OCI-LY7 (cell line): ENCODE results near the gene RUNX1. TPM values are rescaled to one million over a fixed set of nuclear protein-coding genes. Genes with fewer than 3 reads are reported as not detected.
A peak's percentile ranks its signal among the peaks of the same experiment; 100 is the strongest.

Experiments used
- BruUV-seq: library from RNA; stranded (reverse); fragments of 400-500 nt; replicated peaks from 2 replicates; lab custom pipeline; 2021; lab: Mats Ljungman, UMichigan
- CTCF ChIA-PET: fragments of 300-600 bp; sonication (Branson Sonifier 250); formaldehyde crosslinking; loops from one replicate; lab custom pipeline; 2022; ENCODE audit warnings: antibody characterized with exemption; ENCODE audit not compliant: unreplicated experiment; lab: Charles Lee
- POLR2A ChIA-PET: fragments of 300-600 bp; sonication (Branson Sonifier 250); formaldehyde crosslinking; loops from one replicate; lab custom pipeline; 2022; ENCODE audit warnings: antibody characterized with exemption; lab: Charles Lee
- DNase-seq: peaks from one replicate; pipeline ENCODE4 v3.0.0-alpha.2; 2015; ENCODE audit warnings: low spot score
- H2AFZ ChIP-seq: fragments of 200-600 bp; sonication (generic), shearing (Covaris generic); 2 replicates; pipeline ENCODE4 v1.6.1; 2014; ENCODE audit warnings: mild to moderate bottlenecking, antibody characterized with exemption, low read length, moderate library complexity
- H3K27ac ChIP-seq: fragments of 200-600 bp; sonication (generic); 2 replicates; pipeline ENCODE4 v1.5.1; 2014; ENCODE audit warnings: mixed run types, low read depth, mild to moderate bottlenecking, moderate library complexity, low read length, inconsistent platforms; ENCODE audit not compliant: poor library complexity, severe bottlenecking
- H3K36me3 ChIP-seq: fragments of 200-600 bp; sonication (generic); 2 replicates; pipeline ENCODE4 v1.6.1; 2014; ENCODE audit warnings: mild to moderate bottlenecking, antibody characterized with exemption, low read length, moderate library complexity, mixed read lengths; ENCODE audit not compliant: insufficient read depth
- H3K4me1 ChIP-seq: fragments of 200-600 bp; sonication (generic); 2 replicates; pipeline ENCODE4 v1.5.1; 2014; ENCODE audit warnings: mild to moderate bottlenecking, low read length; ENCODE audit not compliant: insufficient read depth, poor library complexity, severe bottlenecking
- H3K4me2 ChIP-seq: fragments of 200-600 bp; sonication (generic); 2 replicates; pipeline ENCODE4 v1.6.1; 2014; ENCODE audit warnings: mild to moderate bottlenecking, low read length
- H3K4me3 ChIP-seq: fragments of 200-600 bp; sonication (generic); 2 replicates; pipeline ENCODE4 v1.5.1; 2014; ENCODE audit warnings: mild to moderate bottlenecking, low read depth, low read length; ENCODE audit not compliant: poor library complexity, severe bottlenecking
- H3K79me2 ChIP-seq: fragments of 200-600 bp; sonication (generic); 2 replicates; pipeline ENCODE4 v1.6.1; 2016; ENCODE audit warnings: low read depth, mild to moderate bottlenecking, low read length, moderate library complexity, mixed read lengths; ENCODE audit not compliant: insufficient read depth
- H3K9me2 ChIP-seq: fragments of 200-600 bp; sonication (generic); 2 replicates; pipeline ENCODE4 v1.6.1; 2016; ENCODE audit warnings: mild to moderate bottlenecking, low read length, mixed read lengths; ENCODE audit not compliant: insufficient read depth
- H3K9me3 ChIP-seq: fragments of 200-600 bp; sonication (generic); 2 replicates; pipeline ENCODE4 v1.6.1; 2014; ENCODE audit warnings: mild to moderate bottlenecking, mixed run types, low read length, mixed read lengths
- H4K20me1 ChIP-seq: fragments of 200-600 bp; sonication (generic); 2 replicates; pipeline ENCODE4 v1.6.1; 2014; ENCODE audit warnings: mild to moderate bottlenecking, antibody characterized with exemption, low read length, moderate library complexity, mixed read lengths; ENCODE audit not compliant: insufficient read depth
- EZH2phosphoT487 ChIP-seq: fragments of 200-600 bp; sonication (generic); IDR thresholded peaks from 2 replicates; pipeline ENCODE4 v1.6.1; 2018; ENCODE audit warnings: low read depth, borderline replicate concordance, mild to moderate bottlenecking, mixed run types, antibody characterized with exemption, low read length, moderate library complexity, mixed read lengths
- intact Hi-C: fragments of 100-400 bp; cut with micrococcal nuclease; formaldehyde crosslinking; loops from one replicate; pipeline ENCODE4 v1.10.0; 2022; ENCODE audit not compliant: unreplicated experiment
- total RNA-seq, 2 experiments: library from RNA; depleted of rRNA in 1 of 2; stranded (reverse); fragments of >200 nt in 1 of 2; shearing (Covaris generic) in 1 of 2; gene quantifications; 2 replicates each; pipeline ENCODE4 v1.2.3, GENCODE V29; 2014 to 2022
- TF ChIP-seq, protein P1 (sequence below): fragments of 200-600 bp; sonication (generic); conservative IDR thresholded peaks from 2 replicates; pipeline ENCODE4 v1.5.1; 2014; ENCODE audit warnings: mild to moderate bottlenecking, antibody characterized with exemption, low read length, moderate library complexity, mixed read lengths

The RUNX1 gene
- total RNA-seq, 2 experiments from 2014 or later = 30.5 to 40.8 TPM

DNA sequence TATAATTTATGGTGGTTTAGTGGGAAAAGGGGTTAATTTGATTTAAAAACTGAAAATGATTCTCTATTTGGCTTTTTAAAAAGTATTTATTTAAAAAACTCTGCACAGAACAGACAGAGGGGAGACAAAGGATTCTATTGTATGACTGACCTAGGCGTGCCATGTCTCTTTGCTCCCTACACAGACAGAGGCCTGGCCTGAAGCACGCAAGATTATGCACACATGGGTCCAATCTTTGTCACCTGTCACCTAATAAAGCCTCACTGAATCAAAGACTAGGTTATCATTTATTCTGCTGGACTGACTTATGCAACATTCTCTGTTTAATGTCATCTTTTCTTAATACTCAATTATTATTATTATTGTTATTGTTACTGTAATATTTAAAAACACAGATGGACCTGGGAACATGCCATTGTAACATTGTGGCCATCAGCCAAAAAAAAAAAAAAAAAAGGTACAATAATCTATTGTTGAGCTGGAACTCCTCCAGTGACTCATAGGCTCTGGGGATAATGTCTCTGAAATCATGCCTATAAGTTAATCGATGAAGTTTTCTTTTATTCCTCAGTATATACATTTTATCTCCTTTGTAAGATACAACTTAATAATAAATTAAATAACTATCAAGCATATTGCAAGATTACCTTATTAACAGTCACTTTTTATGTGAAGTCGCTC, 112.1 kb downstream of the RUNX1 start:
- Histone ChIP-seq H3K27ac (no peak overlapping the region), H3K9me2 (no peaks in the 10 kb centered on the region), H3K4me2 (no peak overlapping the region), H3K36me3 (no peaks in the 10 kb centered on the region), H3K4me3 (no peak overlapping the region), H2AFZ (no peak overlapping the region), H3K79me2 (no peaks in the 10 kb centered on the region), H3K4me1 (peaks cover 4% of the 10 kb centered on the region), H3K9me3 (no peaks in the 10 kb centered on the region), H4K20me1 (no peaks in the 10 kb centered on the region; the same call in 1 of the 2 replicates)
- TF ChIP-seq, protein P1, sequence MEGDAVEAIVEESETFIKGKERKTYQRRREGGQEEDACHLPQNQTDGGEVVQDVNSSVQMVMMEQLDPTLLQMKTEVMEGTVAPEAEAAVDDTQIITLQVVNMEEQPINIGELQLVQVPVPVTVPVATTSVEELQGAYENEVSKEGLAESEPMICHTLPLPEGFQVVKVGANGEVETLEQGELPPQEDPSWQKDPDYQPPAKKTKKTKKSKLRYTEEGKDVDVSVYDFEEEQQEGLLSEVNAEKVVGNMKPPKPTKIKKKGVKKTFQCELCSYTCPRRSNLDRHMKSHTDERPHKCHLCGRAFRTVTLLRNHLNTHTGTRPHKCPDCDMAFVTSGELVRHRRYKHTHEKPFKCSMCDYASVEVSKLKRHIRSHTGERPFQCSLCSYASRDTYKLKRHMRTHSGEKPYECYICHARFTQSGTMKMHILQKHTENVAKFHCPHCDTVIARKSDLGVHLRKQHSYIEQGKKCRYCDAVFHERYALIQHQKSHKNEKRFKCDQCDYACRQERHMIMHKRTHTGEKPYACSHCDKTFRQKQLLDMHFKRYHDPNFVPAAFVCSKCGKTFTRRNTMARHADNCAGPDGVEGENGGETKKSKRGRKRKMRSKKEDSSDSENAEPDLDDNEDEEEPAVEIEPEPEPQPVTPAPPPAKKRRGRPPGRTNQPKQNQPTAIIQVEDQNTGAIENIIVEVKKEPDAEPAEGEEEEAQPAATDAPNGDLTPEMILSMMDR = no peak
- intact Hi-C loops = no loop called here
- BruUV-seq = no TSS peak
- ChIA-PET POLR2A (interaction anchor here (0.6 to 1.9 kb wide), 2 partner anchors 11 to 50 kb away, joined by 4 to 5 read pairs; no protein-coding TSS in a partner anchor), CTCF (no interaction called here)
- no peak for DNase-seq

DNA sequence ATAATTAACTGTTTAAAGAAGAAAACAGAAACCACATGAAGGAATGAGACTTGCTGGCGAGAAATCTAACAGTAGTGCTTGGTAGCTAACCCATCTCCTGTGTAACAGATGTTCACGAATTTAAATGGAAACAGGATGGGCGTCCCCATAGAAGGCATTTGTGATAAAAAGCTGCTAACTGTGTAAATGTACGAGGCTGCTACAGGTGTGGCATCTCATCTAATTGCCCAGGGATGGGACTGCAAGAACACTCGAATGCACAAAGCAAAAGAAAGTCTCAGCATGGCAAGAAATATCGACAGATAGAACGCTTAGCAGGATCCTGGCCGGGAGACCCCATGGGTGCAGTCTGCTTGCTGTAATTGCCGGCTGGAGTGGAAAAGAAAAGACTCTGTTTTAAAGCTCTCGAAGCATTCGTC, 112.7 kb downstream of the RUNX1 start:
- Histone ChIP-seq H3K4me1 (peaks cover 4% of the 10 kb centered on the region), H3K27ac (no peak overlapping the region), H3K36me3 (no peaks in the 10 kb centered on the region), H3K9me2 (no peaks in the 10 kb centered on the region), H2AFZ (no peak overlapping the region), H3K4me3 (no peak overlapping the region), H3K4me2 (no peak overlapping the region), H3K79me2 (no peaks in the 10 kb centered on the region), H3K9me3 (no peaks in the 10 kb centered on the region), H4K20me1 (no peaks in the 10 kb centered on the region; the same call in 1 of the 2 replicates)
- no peak for TF ChIP-seq EZH2phosphoT487
- TF ChIP-seq, protein P1 = no peak
- ChIA-PET POLR2A (interaction anchor here (0.6 to 1.9 kb wide), 4 partner anchors 10 to 215 kb away, joined by 5 read pairs; no protein-coding TSS in a partner anchor), CTCF (no interaction called here)
- DNase-seq = peak; percentile 10
- intact Hi-C loops = no loop called here
- no TSS peak for BruUV-seq

DNA sequence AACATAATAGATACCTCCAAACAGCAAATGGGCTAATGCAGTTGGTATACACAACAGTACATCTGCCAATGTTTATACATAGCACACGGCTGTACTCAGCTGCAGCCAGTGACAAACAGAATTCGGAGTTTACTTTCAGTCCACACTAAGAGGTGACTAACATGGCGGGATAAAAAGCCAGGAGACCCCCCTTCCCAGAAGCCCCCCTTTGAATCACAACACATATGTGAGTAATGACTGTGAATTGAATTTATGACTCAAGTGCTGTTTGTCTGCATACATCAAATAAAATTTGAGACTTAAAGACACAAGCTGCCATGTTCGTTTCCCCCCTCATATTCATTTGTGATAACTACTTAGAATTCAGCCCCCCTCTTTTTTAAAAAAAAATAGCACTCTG, 113.2 kb downstream of the RUNX1 start:
- Histone ChIP-seq H3K79me2 (no peaks in the 10 kb centered on the region), H3K4me1 (peaks cover 4% of the 10 kb centered on the region), H3K9me2 (no peaks in the 10 kb centered on the region), H3K9me3 (no peaks in the 10 kb centered on the region), H3K4me2 (no peak overlapping the region), H2AFZ (no peak overlapping the region), H3K36me3 (no peaks in the 10 kb centered on the region), H4K20me1 (no peaks in the 10 kb centered on the region; the same call in 1 of the 2 replicates), H3K4me3 (no peak overlapping the region), H3K27ac (no peak overlapping the region)
- TF ChIP-seq, protein P1 = no peak
- no peak for TF ChIP-seq EZH2phosphoT487
- no peak for DNase-seq
- intact Hi-C loops = no loop called here
- no TSS peak for BruUV-seq
- ChIA-PET POLR2A (interaction anchor here (0.6 to 1.9 kb wide), 5 partner anchors 10 to 214 kb away, joined by 3 to 5 read pairs (median 5); no protein-coding TSS in a partner anchor), CTCF (no interaction called here)
